Osteoblast (primary cell): Measurements from ENCODE around the gene WDR54. TPM values are rescaled to one million over a fixed set of nuclear protein-coding genes. Genes with fewer than 3 reads are reported as not detected.

ENCODE experiments used
- DNase-seq: peaks from one replicate; pipeline ENCODE4 v3.0.0; 2011; ENCODE audit warnings: low spot score, mixed read lengths; ENCODE audit not compliant: insufficient read length; ENCODE audit errors: missing footprints
- H2AFZ ChIP-seq: 2 replicates; pipeline ENCODE4 v1.6.0; 2011; ENCODE audit warnings: mild to moderate bottlenecking, low read length
- H3K27ac ChIP-seq: 2 replicates; pipeline ENCODE4 v1.5.1; 2011; ENCODE audit warnings: mild to moderate bottlenecking, low read depth, low read length, moderate library complexity
- H3K27me3 ChIP-seq: 2 replicates; pipeline ENCODE4 v1.6.0; 2012; ENCODE audit warnings: mild to moderate bottlenecking, control low read depth, inconsistent platforms, low read length, moderate library complexity; ENCODE audit not compliant: insufficient read depth
- H3K36me3 ChIP-seq: 2 replicates; pipeline ENCODE4 v1.5.1; 2011; ENCODE audit warnings: mild to moderate bottlenecking, low read length, control low read depth, moderate library complexity; ENCODE audit not compliant: insufficient read depth
- H3K4me1 ChIP-seq: 2 replicates; pipeline ENCODE4 v1.5.1; 2011; ENCODE audit warnings: mild to moderate bottlenecking, low read length, control low read depth, moderate library complexity; ENCODE audit not compliant: insufficient read depth
- H3K4me2 ChIP-seq: 2 replicates; pipeline ENCODE4 v1.6.0; 2011; ENCODE audit warnings: mild to moderate bottlenecking, low read length; ENCODE audit not compliant: insufficient read depth
- H3K4me3 ChIP-seq: fragments of 200-600 bp; sonication (generic); 3 replicates; pipeline ENCODE4 v1.5.1; 2012; ENCODE audit warnings: mild to moderate bottlenecking, low read length, inconsistent platforms; ENCODE audit not compliant: insufficient read depth
- H3K79me2 ChIP-seq: 2 replicates; pipeline ENCODE4 v1.6.0; 2012; ENCODE audit warnings: mild to moderate bottlenecking, low read length, control low read depth, inconsistent platforms; ENCODE audit not compliant: insufficient read depth
- H3K9me3 ChIP-seq: 2 replicates; pipeline ENCODE4 v1.5.1; 2011; ENCODE audit warnings: low read depth, low read length, control low read depth
- H4K20me1 ChIP-seq: 2 replicates; pipeline ENCODE4 v1.6.0; 2012; ENCODE audit warnings: mild to moderate bottlenecking, low read length, control low read depth; ENCODE audit not compliant: insufficient read depth
- total RNA-seq: library from RNA; depleted of rRNA; stranded (reverse); fragments of >200 nt; gene quantifications from 2 replicates; pipeline ENCODE4 v1.2.3, GENCODE V29; 2012
- TF ChIP-seq, protein P1 (sequence below): IDR thresholded peaks from 2 replicates; pipeline ENCODE4 v1.5.1; 2011; ENCODE audit warnings: mild to moderate bottlenecking, low read depth, low read length, moderate library complexity; ENCODE audit errors: extremely low read depth

Gene WDR54
- total RNA-seq, 1 donor = 23.9 TPM

DNA sequence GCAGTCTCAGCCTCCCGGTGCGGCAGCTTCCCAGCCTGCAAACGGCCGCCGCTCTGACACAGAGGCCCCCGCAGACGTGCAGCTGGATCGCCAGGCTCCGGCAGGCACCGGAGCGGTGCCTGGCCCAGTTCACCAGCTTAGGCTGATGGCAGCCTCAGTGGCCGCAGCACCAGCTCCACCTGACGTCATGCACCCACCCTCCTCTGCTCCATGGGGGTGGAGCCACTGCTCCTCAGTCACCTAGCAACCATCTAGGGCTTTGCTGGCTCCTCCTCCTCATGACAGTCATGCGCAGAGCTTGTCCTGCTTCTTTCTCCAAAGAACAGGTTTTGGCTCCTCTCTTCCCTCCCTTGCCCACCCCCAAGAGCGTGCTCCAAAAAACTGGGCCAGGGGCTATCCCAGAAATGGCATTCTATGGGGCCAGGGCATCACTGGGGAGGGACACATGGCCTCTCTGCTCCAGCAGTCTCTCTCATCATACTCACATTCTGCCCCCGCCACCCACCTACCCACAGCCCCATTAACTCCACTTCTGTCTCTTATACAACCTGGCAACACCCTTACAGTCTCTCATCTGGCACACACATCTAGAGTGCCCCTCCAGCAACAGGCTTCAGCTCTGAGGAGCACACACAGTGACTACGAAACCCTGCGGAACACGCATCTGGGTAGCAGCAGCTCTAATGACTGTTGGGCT lies 46.9 kb upstream of the WDR54 start:
- Histone ChIP-seq H3K79me2 (peaks cover 76% of the 10 kb centered on the region), H2AFZ (no peak overlapping the region), H4K20me1 (peaks cover 36% of the 10 kb centered on the region), H3K36me3 (peaks cover 53% of the 10 kb centered on the region), H3K27me3 (no peaks in the 10 kb centered on the region), H3K4me1 (peaks cover 13% of the 10 kb centered on the region), H3K4me3 (no peak overlapping the region), H3K27ac (no peak overlapping the region), H3K9me3 (no peaks in the 10 kb centered on the region), H3K4me2 (no peak overlapping the region)
- DNase-seq = peak; percentile 93
- TF ChIP-seq, protein P1, sequence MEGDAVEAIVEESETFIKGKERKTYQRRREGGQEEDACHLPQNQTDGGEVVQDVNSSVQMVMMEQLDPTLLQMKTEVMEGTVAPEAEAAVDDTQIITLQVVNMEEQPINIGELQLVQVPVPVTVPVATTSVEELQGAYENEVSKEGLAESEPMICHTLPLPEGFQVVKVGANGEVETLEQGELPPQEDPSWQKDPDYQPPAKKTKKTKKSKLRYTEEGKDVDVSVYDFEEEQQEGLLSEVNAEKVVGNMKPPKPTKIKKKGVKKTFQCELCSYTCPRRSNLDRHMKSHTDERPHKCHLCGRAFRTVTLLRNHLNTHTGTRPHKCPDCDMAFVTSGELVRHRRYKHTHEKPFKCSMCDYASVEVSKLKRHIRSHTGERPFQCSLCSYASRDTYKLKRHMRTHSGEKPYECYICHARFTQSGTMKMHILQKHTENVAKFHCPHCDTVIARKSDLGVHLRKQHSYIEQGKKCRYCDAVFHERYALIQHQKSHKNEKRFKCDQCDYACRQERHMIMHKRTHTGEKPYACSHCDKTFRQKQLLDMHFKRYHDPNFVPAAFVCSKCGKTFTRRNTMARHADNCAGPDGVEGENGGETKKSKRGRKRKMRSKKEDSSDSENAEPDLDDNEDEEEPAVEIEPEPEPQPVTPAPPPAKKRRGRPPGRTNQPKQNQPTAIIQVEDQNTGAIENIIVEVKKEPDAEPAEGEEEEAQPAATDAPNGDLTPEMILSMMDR = no peak

DNA sequence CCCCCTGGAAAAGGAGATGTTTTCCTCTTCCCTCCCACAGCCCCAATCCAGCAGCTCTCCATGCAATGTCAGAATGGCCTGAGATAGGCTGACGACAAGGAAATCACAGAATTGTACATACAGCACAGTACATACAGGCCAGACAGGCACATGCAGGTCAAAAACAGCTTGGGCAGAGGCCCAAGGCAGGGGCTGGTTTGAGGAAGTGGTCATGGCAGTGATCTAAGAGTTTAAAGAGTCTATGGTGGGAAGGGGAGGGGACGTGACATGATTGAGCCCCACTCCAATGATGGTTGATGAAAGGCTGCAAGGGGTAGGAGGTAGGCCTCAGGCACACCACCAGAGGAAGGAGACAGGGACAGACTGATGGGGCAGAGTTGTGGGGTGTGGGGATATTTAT lies 45.7 kb upstream of the WDR54 start:
- H2AFZ ChIP-seq = no peak overlapping the region
- no peaks in the 10 kb centered on the region for H3K27me3 ChIP-seq
- peaks cover 41% of the 10 kb centered on the region for H3K36me3 ChIP-seq
- H4K20me1 ChIP-seq = peaks cover 36% of the 10 kb centered on the region
- no peak overlapping the region for H3K4me2 ChIP-seq
- peaks cover 88% of the 10 kb centered on the region for H3K79me2 ChIP-seq
- DNase-seq = peak; percentile 14
- no peaks in the 10 kb centered on the region for H3K9me3 ChIP-seq
- TF ChIP-seq, protein P1 = no peak
- peaks cover 24% of the 10 kb centered on the region for H3K4me1 ChIP-seq
- H3K4me3 ChIP-seq = no peak overlapping the region
- H3K27ac ChIP-seq = no peak overlapping the region

DNA sequence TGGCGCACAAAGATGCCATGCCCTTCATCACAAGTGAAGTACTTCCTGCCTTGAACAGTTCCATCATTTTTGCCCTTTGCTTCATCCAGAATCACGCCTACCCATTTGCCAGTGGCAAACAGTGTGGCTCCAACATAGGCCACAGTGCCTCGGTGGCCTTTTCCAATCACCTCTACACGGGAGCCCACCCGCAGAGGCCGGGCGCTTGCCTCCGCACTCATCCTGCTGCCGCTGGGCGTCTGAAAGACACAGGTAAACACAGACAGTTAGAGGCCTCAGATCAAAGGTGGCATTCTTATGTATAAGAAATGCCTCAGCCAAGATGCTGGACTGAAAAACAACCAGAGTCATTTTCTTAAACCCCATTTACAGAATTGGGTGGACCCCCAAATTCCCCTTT lies 43.5 kb upstream of the WDR54 start:
- TF ChIP-seq, protein P1 = no peak
- no peak overlapping the region for H2AFZ ChIP-seq
- H3K4me1 ChIP-seq = peaks cover 21% of the 10 kb centered on the region
- peaks cover 91% of the 10 kb centered on the region for H3K79me2 ChIP-seq
- H3K9me3 ChIP-seq = no peaks in the 10 kb centered on the region
- H3K27me3 ChIP-seq = no peaks in the 10 kb centered on the region
- H3K36me3 ChIP-seq = peaks cover 28% of the 10 kb centered on the region
- H3K4me2 ChIP-seq = no peak overlapping the region
- peak; percentile 42 for DNase-seq
- peaks cover 25% of the 10 kb centered on the region for H4K20me1 ChIP-seq
- H3K4me3 ChIP-seq = no peak overlapping the region
- H3K27ac ChIP-seq = no peak overlapping the region

DNA sequence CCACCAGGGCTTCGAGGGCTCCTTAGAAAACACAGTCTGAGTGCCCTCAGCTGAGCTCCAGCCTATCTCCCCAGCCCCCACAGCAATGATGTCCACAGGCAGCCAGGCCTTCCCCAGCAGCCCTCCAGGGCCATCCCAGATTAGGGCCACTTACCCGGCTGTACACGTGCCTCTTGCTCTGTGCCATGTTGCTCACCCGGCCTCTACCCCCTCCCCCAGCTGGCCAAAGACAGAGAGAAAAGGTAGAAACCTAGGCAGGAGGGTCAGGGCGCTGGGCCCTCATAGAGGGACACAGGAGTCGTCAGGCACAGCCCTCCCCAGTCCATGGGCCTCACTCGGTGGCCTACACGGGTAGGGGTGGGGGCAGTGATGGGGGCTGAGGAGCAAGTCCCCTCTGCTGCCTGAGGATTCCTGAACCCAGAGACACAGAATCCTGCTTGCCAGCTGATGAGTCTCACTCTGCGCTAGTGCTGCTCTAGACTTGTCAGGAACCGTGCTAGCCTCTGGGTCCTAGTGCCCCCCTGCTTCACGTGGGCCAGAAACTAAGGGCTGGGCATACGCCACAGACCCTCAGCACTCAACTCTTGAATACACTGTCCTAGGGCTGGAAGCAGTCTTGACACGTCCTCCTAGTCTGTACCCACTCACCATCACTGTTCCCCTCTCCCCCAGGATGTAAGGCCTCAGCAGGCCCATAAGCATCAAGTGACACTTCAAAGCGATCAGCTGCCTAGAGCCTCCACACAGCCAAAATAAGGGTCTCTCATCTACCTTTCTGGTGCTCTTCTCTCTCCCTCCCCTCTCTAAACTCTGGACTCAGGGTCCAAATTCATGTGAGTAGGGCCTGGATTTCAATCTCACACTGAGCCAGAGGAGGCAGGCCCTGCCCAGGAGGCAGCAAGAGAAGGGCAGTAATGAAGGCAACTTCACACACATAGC lies 41.4 kb upstream of the WDR54 start, which contains the start of gene DCTN1:
TSS of gene DCTN1 (minus strand) at position 461 of the 939 bp plus-strand sequence. CDS start at position 187, 274 bp downstream.
- peaks cover 28% of the 10 kb centered on the region for H3K36me3 ChIP-seq
- TF ChIP-seq, protein P1 = no peak
- H3K27me3 ChIP-seq = no peaks in the 10 kb centered on the region
- peak within 1 kb of the TSS; percentile 71 for H3K4me3 ChIP-seq
- H3K4me2 ChIP-seq = peak within 1 kb of the TSS; percentile 83
- peak within 1 kb of the TSS; percentile 11 for H2AFZ ChIP-seq
- DNase-seq = peak; percentile 97
- no peaks in the 10 kb centered on the region for H3K9me3 ChIP-seq
- peaks cover 23% of the 10 kb centered on the region for H4K20me1 ChIP-seq
- H3K27ac ChIP-seq = peak within 1 kb of the TSS; percentile 70
- H3K4me1 ChIP-seq = peaks cover 31% of the 10 kb centered on the region
- peaks cover 84% of the 10 kb centered on the region for H3K79me2 ChIP-seq
